ENCODE results near the gene NBDY. TPM values are rescaled to one million over a fixed set of nuclear protein-coding genes. Genes with fewer than 3 reads are reported as not detected.
"Not testable (repeated sequence)": the region's sequence is repeated elsewhere in the genome, so short reads cannot be mapped to it uniquely, and the experiment has no call there.

Gene NBDY, protein sequence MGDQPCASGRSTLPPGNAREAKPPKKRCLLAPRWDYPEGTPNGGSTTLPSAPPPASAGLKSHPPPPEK
- 10.3 and 12.1 TPM in 2 replicates for total RNA-seq

DNA sequence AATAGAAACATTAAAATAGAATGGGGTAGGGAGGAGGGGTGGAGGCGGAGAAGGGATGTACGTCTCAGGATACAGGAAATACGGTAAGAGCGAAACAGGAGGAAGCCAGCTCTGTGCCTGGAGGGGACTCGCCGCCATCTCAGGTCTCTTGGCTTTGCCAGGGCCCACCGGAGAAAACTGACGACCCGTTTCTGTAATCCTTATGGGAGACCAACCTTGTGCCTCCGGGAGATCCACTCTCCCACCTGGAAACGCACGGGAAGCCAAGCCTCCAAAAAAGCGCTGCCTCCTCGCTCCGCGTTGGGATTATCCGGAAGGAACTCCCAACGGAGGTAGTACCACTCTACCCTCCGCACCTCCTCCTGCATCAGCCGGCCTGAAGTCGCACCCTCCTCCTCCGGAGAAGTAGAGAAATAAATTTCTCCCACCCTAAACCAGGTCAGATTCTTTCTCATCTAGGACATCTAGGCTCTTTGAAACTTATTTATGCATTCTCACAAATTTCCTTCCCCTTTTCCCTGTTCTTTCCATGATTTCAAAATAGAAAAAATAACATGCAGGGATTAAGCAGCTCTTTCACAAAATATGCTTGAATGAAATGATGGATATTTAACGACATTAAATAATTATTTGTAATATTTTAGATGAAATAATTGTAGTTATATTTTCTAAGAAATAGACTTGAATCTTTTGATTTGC, at the start of gene NBDY:
TSS of gene NBDY (plus strand) at position 92 of the 699 bp plus-strand sequence. CDS start at position 203, 111 bp downstream.
- DNase-seq (ENCODE audit: low read depth), result peak; percentile 47
- TF ChIP-seq, protein P1, sequence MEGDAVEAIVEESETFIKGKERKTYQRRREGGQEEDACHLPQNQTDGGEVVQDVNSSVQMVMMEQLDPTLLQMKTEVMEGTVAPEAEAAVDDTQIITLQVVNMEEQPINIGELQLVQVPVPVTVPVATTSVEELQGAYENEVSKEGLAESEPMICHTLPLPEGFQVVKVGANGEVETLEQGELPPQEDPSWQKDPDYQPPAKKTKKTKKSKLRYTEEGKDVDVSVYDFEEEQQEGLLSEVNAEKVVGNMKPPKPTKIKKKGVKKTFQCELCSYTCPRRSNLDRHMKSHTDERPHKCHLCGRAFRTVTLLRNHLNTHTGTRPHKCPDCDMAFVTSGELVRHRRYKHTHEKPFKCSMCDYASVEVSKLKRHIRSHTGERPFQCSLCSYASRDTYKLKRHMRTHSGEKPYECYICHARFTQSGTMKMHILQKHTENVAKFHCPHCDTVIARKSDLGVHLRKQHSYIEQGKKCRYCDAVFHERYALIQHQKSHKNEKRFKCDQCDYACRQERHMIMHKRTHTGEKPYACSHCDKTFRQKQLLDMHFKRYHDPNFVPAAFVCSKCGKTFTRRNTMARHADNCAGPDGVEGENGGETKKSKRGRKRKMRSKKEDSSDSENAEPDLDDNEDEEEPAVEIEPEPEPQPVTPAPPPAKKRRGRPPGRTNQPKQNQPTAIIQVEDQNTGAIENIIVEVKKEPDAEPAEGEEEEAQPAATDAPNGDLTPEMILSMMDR (IDR thresholded peaks at IDR 0.05; ENCODE audit: insufficient read depth, low read depth, low read length), result no peak
- peak within 1 kb of the TSS; percentile 78 for H3K4me3 ChIP-seq (ENCODE audit: low read depth, low read length)

DNA sequence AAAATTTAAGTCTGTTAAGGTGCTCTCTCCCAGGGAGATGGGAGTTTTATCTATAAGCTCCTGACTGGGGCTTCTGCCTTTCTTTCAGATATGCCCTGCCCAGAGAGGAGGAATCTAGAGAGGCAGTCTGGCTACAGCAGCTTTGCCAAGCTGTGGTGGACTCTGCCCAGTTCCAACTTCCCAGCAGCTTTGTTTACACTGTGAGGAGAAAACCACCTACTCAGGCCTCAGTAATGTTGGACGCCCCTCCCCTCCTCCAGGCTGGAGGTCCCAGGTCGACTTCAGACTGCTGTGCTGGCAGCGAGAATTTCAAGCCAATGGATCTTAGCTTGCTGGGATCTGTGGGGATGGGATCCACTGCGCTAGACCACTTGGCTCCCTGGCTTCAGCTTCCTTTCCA, 24.5 kb upstream of the NBDY start:
- not testable (repeated sequence) for H3K4me3 ChIP-seq (ENCODE audit: low read depth, low read length); DNase-seq (ENCODE audit: low read depth)

DNA sequence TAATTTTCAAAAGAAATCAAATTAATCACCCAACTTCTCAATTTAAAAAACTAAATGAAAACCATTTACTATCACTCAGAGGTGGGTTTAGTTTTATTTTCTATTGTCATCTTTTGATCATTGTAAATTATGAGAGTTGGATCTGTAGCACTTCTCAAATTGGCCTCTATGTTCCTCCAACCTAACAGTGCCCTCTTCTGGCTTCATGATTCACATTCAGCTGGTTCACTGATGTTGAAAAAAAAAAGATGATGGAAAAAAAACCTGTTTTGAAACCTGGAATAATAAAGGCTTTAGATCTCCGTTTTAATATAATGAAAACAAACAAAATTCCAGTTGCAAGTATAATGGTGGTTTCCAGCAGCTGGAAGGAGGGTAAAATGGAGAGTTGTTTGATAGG, 2.4 kb upstream of the NBDY start:
- DNase-seq (ENCODE audit: low read depth), result peak; percentile 51
- TF ChIP-seq, protein P1 (IDR thresholded peaks at IDR 0.05; ENCODE audit: insufficient read depth, low read depth, low read length), result peak; percentile 58
- H3K4me3 ChIP-seq (ENCODE audit: low read depth, low read length), result no peak overlapping the region

DNA sequence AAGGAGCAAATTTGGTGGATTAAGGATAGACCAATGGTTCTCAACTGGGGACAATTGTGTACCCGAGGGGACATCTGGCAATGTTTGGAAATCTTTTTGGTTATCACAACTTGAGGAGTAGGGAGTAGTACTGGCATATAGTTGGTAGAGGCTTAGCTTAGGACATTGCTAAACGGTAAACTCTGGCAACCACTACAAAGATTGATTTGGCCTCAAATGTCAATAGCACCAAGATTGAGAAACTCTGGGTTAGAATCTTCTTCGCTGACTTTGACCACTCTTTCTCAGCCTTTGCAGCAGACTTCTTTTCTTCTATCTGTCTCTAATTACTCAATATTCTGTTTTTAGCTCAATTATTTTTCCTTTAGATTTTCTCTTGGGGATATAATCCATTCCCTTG, 1.5 kb upstream of the NBDY start:
- no peak overlapping the region for H3K4me3 ChIP-seq (ENCODE audit: low read depth, low read length)
- no peak for DNase-seq (ENCODE audit: low read depth)
- TF ChIP-seq, protein P1 (IDR thresholded peaks at IDR 0.05; ENCODE audit: insufficient read depth, low read depth, low read length), result no peak

DNA sequence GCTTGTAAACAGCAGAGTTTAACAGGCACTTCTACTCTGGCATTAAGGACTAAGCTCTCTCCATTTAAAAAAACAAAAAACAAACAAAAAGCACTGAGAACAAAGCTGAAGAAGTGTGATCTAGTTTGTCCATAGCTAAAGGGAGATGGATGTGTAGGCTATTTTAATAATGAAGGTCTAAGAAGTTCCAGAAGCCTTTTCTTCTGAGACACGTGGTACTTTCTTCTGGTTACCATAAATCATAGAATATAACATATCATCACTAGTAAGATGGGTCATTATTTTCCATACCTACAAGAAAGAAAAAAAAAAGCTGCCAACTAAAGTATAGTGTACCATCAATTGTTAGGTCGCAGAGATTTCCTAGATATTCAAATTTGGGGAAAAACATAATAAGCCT, 722 bp upstream of the NBDY start:
- peak; percentile 6 for DNase-seq (ENCODE audit: low read depth)
- TF ChIP-seq, protein P1 (IDR thresholded peaks at IDR 0.05; ENCODE audit: insufficient read depth, low read depth, low read length), result no peak
- H3K4me3 ChIP-seq (ENCODE audit: low read depth, low read length), result peak overlapping the region; percentile 78

DNA sequence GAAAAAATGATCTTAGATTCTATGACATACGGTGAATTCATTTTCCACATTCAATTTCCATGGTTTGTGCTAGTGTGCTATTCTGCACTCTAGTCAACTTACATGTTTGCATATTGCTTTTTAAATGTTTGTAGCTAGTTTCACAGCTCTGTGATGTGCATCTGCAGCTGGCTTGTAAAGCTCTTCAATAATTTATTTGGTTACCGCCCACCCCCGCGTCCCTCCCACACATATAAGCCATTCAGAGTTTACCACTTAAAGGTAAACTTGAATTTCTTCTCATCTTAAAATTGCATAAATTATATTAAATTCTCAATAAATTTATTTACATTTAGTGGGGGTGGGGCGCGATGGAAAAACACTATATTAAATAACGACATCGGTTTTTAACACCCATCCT, 291 bp upstream of the NBDY start:
- peak; percentile 36 for DNase-seq (ENCODE audit: low read depth)
- TF ChIP-seq, protein P1 (IDR thresholded peaks at IDR 0.05; ENCODE audit: insufficient read depth, low read depth, low read length), result no peak
- peak overlapping the region; percentile 78 for H3K4me3 ChIP-seq (ENCODE audit: low read depth, low read length)

DNA sequence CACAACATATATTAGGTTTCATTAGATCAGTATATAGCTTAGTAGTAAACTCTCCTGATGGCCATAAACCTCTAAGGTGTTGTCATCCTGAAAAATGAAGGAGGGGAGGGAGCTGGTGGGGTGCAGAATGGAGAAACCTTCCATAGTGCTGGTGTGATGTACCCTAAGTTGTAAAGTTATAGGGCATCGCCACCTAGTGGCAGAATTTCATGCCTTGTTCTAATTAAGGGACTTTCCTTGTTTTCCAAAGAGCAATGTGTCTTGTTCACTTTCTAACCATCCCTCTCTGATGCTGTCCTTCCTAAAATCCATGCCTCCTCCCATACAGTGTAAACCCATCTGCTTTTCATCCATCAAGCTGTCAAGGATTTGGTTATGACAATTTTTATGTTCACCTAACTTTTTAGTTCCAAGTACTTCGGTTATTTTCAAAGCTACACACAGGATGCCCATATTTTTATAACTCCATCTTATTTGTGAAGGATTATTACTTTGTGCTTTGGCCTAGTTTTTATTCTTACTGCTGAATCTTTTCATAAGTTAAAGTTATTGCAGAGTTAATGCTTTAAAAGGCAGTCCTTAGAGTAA, 4.5 kb downstream of the NBDY start:
- TF ChIP-seq, protein P1 (IDR thresholded peaks at IDR 0.05; ENCODE audit: insufficient read depth, low read depth, low read length), result peak; percentile 56
- DNase-seq (ENCODE audit: low read depth), result peak; percentile 51
- no peak overlapping the region for H3K4me3 ChIP-seq (ENCODE audit: low read depth, low read length)
